HepG2 (cell line): Measurements from ENCODE around the gene ATG4B. TPM values are rescaled to one million over a fixed set of nuclear protein-coding genes. Genes with fewer than 3 reads are reported as not detected.

Experiments
- ATAC-seq: fragments of 200-7000 bp; cut with Tn5 transposase; 3 replicates; pipeline ENCODE4 v1.9.1; 2020; ENCODE audit warnings: mild to moderate bottlenecking, moderate library complexity
- BruUV-seq: library from RNA; stranded (reverse); fragments of 400-500 nt; replicated peaks from 2 replicates; lab custom pipeline; 2021; lab: Mats Ljungman, UMichigan
- CTCF ChIA-PET: fragments of 300-600 bp; formaldehyde crosslinking; extraction: SDS; loops from one replicate; lab custom pipeline; 2021; ENCODE audit warnings: low total read pairs, inconsistent platforms, low intra/inter-chr PET ratio; lab: Yijun Ruan, JAX
- POLR2A ChIA-PET: fragments of 350-600 bp; sonication (Branson Sonifier 250); formaldehyde crosslinking; loops from one replicate; lab custom pipeline; 2020; ENCODE audit warnings: antibody characterized with exemption, inconsistent platforms; lab: Yijun Ruan, JAX
- DNase-seq: peaks from one replicate; pipeline ENCODE4 v3.0.0-alpha.2; 2015; ENCODE audit warnings: low spot score
- FAIRE-seq: peaks from 3 replicates; lab custom pipeline; 2011; peaks lifted over from hg19 to GRCh38; lab: Jason Lieb, UNC
- H2AFZ ChIP-seq: one replicate; pipeline ENCODE4 v1.6.1; 2011; ENCODE audit warnings: low read length, inconsistent platforms
- H3K27ac ChIP-seq: fragments of 300-600 bp; 3 replicates; pipeline ENCODE4 v1.8.0; 2011; ENCODE audit warnings: mixed run types, mild to moderate bottlenecking, mixed read lengths, low read length, inconsistent platforms; ENCODE audit not compliant: insufficient read depth; ENCODE audit errors: extremely low read length
- H3K27me3 ChIP-seq, 2 experiments: fragments of 200-600 bp in 1 of 2; 2 replicates in 1 of 2; 3 replicates in 1 of 2; pipeline versions ENCODE4 v1.6.0 to v1.8.0; 2011; ENCODE audit warnings: low read length in 2 of 2, mild to moderate bottlenecking in 2 of 2, moderate library complexity in 2 of 2, inconsistent platforms in 1 of 2; ENCODE audit not compliant: insufficient read depth in 2 of 2, control insufficient read depth in 1 of 2
- H3K36me3 ChIP-seq, 2 experiments: fragments of 200-600 bp in 1 of 2; replicated peaks in 1 of 2; 2 replicates in 1 of 2; 3 replicates in 1 of 2; pipeline versions ENCODE4 v1.5.1 to v1.8.0; 2011; ENCODE audit warnings: low read length in 2 of 2, inconsistent platforms in 1 of 2; ENCODE audit not compliant: insufficient read depth in 2 of 2, control insufficient read depth in 1 of 2
- H3K4me1 ChIP-seq: 2 replicates; pipeline ENCODE4 v1.5.1; 2012; ENCODE audit warnings: low read length, inconsistent platforms; ENCODE audit not compliant: insufficient read depth
- H3K4me2 ChIP-seq: 2 replicates; pipeline ENCODE4 v1.6.0; 2011; ENCODE audit warnings: low read depth, low read length, inconsistent platforms
- H3K4me3 ChIP-seq, 3 experiments: fragments of 200-600 bp in 1 of 3; sonication (generic), shearing (Covaris generic) in 1 of 3; replicated peaks in 1 of 3; 2 replicates each; pipeline ENCODE4 v1.5.1; 2011 to 2016; ENCODE audit warnings: low read length in 3 of 3, inconsistent platforms in 2 of 3, low read depth in 2 of 3, mild to moderate bottlenecking in 2 of 3, control low read depth in 1 of 3, mixed read lengths in 1 of 3; ENCODE audit not compliant: insufficient read depth in 1 of 3
- H3K79me2 ChIP-seq: one replicate; pipeline ENCODE4 v1.6.1; 2011; ENCODE audit warnings: low read length, inconsistent platforms; ENCODE audit not compliant: insufficient read depth
- H3K9ac ChIP-seq: 2 replicates; pipeline ENCODE4 v1.6.0; 2011; ENCODE audit warnings: mild to moderate bottlenecking, low read depth, low read length, inconsistent platforms; ENCODE audit not compliant: insufficient read depth
- H3K9me3 ChIP-seq: 2 replicates; pipeline ENCODE4 v1.5.1; 2012; ENCODE audit warnings: mild to moderate bottlenecking, low read length
- H4K20me1 ChIP-seq: 2 replicates; pipeline ENCODE4 v1.6.0; 2011; ENCODE audit warnings: inconsistent platforms, mild to moderate bottlenecking, low read length, moderate library complexity; ENCODE audit not compliant: insufficient read depth
- ATRX ChIP-seq: sonication (generic); formaldehyde crosslinking; IDR thresholded peaks from 2 replicates; pipeline ENCODE4 v1.4.0; 2020; ENCODE audit warnings: missing genetic modification reagents, borderline replicate concordance
- TBX3 ChIP-seq: fragments of 450-650 bp; IDR thresholded peaks from 2 replicates; pipeline ENCODE4 v1.6.1; 2017; ENCODE audit warnings: antibody characterized with exemption, mild to moderate bottlenecking, inconsistent platforms, borderline replicate concordance
- U2AF2 ChIP-seq: fragments of 200-400 bp; formaldehyde crosslinking; IDR thresholded peaks from 2 replicates; pipeline ENCODE4 v1.6.1; 2017; ENCODE audit warnings: low read depth, mild to moderate bottlenecking, low read length
- ZNF879 ChIP-seq: sonication (generic); formaldehyde crosslinking; IDR thresholded peaks from 2 replicates; pipeline ENCODE4 v1.8.1; 2023; ENCODE audit warnings: missing genetic modification reagents
- WGBS: methylation state at CpG from one replicate; pipeline ENCODE4 v1.1.6; 2017; ENCODE audit warnings: low lambda C conversion rate; 5-methylcytosine and 5-hydroxymethylcytosine counted together
- in situ Hi-C: cut with HindIII; loops from 2 replicates; pipeline ENCODE4 v1.10.0; 2017; ENCODE audit warnings: low pct_unique_long_range_greater_than_20kb; ENCODE audit not compliant: extremely low pct_ligation_motif_present
- intact Hi-C: fragments of 100-400 bp; cut with micrococcal nuclease; formaldehyde crosslinking; loops from one replicate; pipeline ENCODE4 v1.10.0; 2022; ENCODE audit not compliant: unreplicated experiment
- polyA plus RNA-seq, 8 experiments: library from polyadenylated mRNA; depleted of rRNA in 3 of 8; stranded (reverse) in 7 of 8; unstranded in 1 of 8; fragments of >200 nt; fragmentation: Illumina TruSeq in 4 of 8; extraction: Trizol in 4 of 8; gene quantifications; 2 replicates each; pipeline versions ENCODE4 v1.2.1 to v1.2.3, GENCODE V29; 2011 to 2016; ENCODE audit warnings: low read depth in 4 of 8, missing spikeins in 1 of 8, mixed read lengths in 1 of 8; ENCODE audit not compliant: insufficient read depth in 1 of 8
- total RNA-seq, 5 experiments: library from RNA; depleted of rRNA; stranded (reverse); fragments of >200 nt; fragmentation: Illumina TruSeq; extraction: Trizol; gene quantifications; 2 replicates each; pipeline ENCODE4 v1.2.3, GENCODE V29; 2016; ENCODE audit warnings: low read depth in 1 of 5
- TF ChIP-seq, protein P1 (sequence below): IDR thresholded peaks from 2 replicates; pipeline ENCODE4 v1.6.1; 2016; ENCODE audit warnings: low read depth, missing genetic modification reagents, missing compliant biosample characterization
- TF ChIP-seq, protein P2 (sequence below): IDR thresholded peaks from 2 replicates; pipeline ENCODE4 v1.6.1; 2016; ENCODE audit warnings: missing biosample characterization, missing genetic modification reagents, low read depth

The ATG4B gene
- total and polyA plus RNA-seq, 2 of the 13 experiments (the other 11 are each of a cell fraction or from before 2014, with no cell fraction given) = 95.5 to 239 TPM

DNA sequence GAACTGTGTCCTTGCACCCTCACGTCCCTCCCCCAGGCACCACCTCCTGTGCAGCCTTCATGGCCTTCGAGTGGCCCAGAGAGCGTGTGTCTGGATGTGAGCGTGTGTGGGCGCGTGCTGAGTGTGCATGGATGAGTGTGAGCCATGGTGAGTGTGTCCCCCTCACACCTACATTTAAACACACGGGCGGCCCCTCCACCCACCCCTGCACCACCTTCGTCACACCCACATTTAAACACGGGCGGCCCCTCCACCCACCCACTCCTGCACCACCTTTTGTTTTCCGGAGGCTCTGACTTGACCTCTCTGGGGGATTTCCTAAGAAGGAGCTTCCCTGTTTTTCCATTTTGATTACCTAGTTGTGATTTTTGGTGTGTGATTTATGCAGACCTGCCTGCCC is 31.3 kb downstream of the ATG4B start (continued):
- TF ChIP-seq ATRX (CRISPR knock-in tag) = no peak
- no peak for TF ChIP-seq ZNF879 (CRISPR knock-in tag)

DNA sequence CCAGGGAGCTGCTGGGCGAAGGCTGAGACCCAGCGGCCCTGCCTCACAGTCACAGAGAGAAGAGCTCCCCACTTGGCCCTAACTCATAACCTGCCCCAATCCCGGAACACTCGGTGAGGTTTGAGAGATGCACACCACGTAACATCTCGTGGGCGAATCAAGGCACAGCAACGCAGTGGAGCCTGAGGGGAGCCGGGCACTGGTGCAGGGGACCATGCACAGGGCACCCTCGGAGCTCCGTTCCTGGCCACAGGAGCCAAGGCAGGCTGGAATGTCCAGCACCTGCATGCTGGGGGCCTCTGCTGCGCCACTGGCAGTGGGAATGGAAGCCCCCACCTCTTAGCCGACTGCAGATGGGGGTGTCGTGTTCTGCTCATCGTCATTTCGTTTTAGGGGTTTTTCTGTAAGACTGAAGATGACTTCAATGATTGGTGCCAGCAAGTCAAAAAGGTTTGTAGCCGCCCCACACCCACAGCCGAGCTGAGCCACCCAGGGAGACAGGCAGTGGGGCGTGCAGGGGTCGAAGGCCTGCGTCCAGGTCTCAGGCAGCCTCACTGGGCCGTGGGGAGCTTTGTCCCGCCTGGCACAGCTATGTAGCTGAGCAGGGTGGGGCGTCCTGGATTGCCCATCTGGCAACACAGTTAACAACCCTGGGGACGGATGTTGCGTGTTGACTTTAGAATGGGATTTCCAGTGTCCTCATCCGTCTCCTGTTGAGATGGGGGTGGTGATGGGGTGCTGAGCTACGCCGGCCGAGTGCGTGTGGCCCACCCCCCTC is 33.0 kb downstream of the ATG4B start:
- FAIRE-seq = no peak
- H3K27me3 ChIP-seq = no peaks in the 10 kb centered on the region
- in situ Hi-C loops (no loop called here), intact Hi-C loops (no loop called here)
- no TSS peak for BruUV-seq
- H3K9me3 ChIP-seq = no peaks in the 10 kb centered on the region
- whole genome bisulfite sequencing = 97% methylated on average over 29 of the region's 31 CpGs
- peaks cover 39 to 72% of the 10 kb centered on the region in 2 experiments for H3K36me3 ChIP-seq
- ATAC-seq = no peak
- H3K27ac ChIP-seq = no peak overlapping the region
- H3K4me2 ChIP-seq = no peak overlapping the region
- CTCF ChIA-PET = no interaction called here
- DNase-seq = no peak
- H3K79me2 ChIP-seq = no peaks in the 10 kb centered on the region
- POLR2A ChIA-PET = interaction anchor here (1.3 kb wide), 1 partner anchor 16 kb away, joined by 8 read pairs; the partner anchor contains the start of gene DTYMK
- TF ChIP-seq, protein P1, sequence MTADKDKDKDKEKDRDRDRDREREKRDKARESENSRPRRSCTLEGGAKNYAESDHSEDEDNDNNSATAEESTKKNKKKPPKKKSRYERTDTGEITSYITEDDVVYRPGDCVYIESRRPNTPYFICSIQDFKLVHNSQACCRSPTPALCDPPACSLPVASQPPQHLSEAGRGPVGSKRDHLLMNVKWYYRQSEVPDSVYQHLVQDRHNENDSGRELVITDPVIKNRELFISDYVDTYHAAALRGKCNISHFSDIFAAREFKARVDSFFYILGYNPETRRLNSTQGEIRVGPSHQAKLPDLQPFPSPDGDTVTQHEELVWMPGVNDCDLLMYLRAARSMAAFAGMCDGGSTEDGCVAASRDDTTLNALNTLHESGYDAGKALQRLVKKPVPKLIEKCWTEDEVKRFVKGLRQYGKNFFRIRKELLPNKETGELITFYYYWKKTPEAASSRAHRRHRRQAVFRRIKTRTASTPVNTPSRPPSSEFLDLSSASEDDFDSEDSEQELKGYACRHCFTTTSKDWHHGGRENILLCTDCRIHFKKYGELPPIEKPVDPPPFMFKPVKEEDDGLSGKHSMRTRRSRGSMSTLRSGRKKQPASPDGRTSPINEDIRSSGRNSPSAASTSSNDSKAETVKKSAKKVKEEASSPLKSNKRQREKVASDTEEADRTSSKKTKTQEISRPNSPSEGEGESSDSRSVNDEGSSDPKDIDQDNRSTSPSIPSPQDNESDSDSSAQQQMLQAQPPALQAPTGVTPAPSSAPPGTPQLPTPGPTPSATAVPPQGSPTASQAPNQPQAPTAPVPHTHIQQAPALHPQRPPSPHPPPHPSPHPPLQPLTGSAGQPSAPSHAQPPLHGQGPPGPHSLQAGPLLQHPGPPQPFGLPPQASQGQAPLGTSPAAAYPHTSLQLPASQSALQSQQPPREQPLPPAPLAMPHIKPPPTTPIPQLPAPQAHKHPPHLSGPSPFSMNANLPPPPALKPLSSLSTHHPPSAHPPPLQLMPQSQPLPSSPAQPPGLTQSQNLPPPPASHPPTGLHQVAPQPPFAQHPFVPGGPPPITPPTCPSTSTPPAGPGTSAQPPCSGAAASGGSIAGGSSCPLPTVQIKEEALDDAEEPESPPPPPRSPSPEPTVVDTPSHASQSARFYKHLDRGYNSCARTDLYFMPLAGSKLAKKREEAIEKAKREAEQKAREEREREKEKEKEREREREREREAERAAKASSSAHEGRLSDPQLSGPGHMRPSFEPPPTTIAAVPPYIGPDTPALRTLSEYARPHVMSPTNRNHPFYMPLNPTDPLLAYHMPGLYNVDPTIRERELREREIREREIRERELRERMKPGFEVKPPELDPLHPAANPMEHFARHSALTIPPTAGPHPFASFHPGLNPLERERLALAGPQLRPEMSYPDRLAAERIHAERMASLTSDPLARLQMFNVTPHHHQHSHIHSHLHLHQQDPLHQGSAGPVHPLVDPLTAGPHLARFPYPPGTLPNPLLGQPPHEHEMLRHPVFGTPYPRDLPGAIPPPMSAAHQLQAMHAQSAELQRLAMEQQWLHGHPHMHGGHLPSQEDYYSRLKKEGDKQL (CRISPR knock-in tag) = no peak
- TF ChIP-seq TBX3 (no peak), U2AF2 (no peak)
- TF ChIP-seq, protein P2, sequence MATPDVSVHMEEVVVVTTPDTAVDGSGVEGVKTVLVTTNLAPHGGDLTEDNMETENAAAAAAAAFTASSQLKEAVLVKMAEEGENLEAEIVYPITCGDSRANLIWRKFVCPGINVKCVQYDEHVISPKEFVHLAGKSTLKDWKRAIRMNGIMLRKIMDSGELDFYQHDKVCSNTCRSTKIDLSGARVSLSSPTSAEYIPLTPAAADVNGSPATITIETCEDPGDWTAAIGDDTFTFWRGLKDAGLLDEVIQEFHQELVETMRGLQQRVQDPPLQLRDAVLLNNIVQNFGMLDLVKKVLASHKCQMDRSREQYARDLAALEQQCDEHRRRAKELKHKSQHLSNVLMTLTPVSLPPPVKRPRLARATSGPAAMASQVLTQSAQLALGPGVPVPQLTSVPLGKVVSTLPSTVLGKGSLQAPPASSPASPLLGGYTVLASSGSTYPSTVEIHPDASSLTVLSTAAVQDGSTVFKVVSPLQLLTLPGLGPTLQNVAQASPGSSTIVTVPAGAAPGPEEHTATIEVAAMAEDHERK (CRISPR knock-in tag) = no peak
- peaks cover 6% of the 10 kb centered on the region; the same call in 1 of the 2 replicates for H4K20me1 ChIP-seq
- peaks cover 3% of the 10 kb centered on the region; the same call in 1 of the 2 replicates for H3K4me1 ChIP-seq
- H3K9ac ChIP-seq = no peak overlapping the region
- H2AFZ ChIP-seq = no peak overlapping the region
- H3K4me3 ChIP-seq = no peak overlapping the region
